Activated naive CD8-positive, alpha-beta T cell treated with anti-CD3 and anti-CD28 coated beads, Interleukin-2, amount 50 U/mL, for 16 hours (primary cell): ENCODE measurements around the gene NDUFB3.
"Not testable (repeated sequence)": the region's sequence is repeated elsewhere in the genome, so short reads cannot be mapped to it uniquely, and the experiment has no call there.

ENCODE experiments used
- DNase-seq: peaks from one replicate; pipeline ENCODE4 v3.0.0-alpha.2; 2020; ENCODE audit warnings: low read depth, low spot score

The NDUFB3 gene

GRCh38 chr2:201071479-201072200 is at the start of gene NDUFB3, which contains the start of gene HYCC2:
NDUFB3 (plus strand) TSS chr2:201072001; CDS start chr2:201078883, 6,882 bp downstream.
HYCC2 (minus strand) TSS chr2:201071671; CDS start chr2:201024009, 47,662 bp downstream.
- peak; percentile 78 for DNase-seq

- no peak for DNase-seq
Observed at GRCh38 chr2:201024518-201024917, 47.3 kb upstream of the NDUFB3 start.

GRCh38 chr2:201034355-201034754 is 37.4 kb upstream of the NDUFB3 start:
- DNase-seq = not testable (repeated sequence)

DNA sequence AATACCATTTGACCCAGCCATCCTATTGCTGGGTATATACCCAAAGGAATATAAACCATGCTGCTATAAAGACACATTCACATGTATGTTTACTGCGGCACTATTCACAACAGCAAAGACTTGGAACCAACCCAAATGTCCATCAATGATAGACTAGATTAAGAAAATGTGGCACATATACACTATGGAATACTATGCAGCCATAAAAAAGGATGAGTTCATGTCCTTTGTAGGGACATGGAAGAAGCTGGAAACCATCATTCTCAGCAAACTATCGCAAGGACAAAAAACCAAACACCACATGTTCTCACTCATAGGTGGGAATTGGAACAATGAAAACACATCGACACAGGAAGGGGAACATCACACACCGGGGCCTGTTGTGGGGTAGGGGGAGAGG is 33.4 kb upstream of the NDUFB3 start:
- DNase-seq = not testable (repeated sequence)

- DNase-seq = no peak
Observed at GRCh38 chr2:201038855-201039254, 32.9 kb upstream of the NDUFB3 start.

DNA sequence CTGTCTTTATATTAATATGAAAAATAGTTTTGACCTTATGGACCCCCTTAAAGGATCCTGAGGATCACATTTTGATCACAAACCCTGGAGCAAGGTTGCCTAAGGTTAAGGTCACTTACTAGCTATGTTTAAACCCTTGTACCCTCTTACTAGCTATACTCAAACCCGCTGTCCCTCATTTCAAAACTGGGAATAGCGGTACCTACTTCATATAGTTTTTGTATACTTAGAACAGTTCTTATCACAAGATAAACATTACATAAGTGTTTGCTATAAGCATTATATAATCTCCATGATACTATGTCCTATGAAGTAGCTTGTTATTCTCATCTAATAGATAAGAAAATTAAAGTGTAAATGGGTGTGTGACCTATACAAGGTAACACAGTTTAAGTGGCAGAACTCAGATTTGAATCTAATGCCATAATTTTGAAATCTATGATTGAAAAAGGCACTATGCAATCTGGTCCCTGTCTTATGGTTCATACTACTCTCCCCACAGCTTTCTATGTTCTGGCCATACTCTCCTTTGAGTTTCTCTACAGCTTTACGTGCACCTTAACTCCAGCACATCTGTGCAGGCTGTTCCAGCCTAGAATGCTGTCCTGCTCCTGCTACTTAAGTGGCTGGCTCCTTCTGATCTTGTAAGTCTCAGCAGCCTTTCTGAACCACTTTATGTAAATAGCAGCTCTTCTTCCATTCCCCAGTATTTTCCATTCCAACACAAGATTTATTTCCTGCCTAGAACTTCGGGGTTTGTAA is 30.8 kb upstream of the NDUFB3 start:
- no peak for DNase-seq

DNA sequence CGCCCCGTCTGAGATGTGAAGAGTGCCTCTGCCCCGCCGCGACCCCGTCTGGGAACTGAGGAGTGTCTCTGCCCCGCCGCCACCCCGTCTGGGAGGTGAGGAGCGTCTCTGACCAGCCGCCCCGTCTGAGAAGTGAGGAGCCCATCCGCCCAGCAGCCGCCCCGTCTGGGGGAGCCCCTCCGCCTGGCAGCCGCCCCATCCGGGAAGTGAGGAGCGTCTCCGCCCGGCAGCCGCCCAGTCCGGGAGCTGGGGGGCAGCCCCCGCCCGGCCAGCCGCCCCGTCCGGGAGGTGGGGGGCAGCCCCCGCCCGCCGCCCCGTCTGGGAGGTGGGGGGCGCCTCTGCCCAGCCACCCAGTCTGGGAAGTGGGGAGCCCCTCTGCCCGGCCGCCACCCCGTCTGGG is 29.4 kb upstream of the NDUFB3 start:
- not testable (repeated sequence) for DNase-seq

DNA sequence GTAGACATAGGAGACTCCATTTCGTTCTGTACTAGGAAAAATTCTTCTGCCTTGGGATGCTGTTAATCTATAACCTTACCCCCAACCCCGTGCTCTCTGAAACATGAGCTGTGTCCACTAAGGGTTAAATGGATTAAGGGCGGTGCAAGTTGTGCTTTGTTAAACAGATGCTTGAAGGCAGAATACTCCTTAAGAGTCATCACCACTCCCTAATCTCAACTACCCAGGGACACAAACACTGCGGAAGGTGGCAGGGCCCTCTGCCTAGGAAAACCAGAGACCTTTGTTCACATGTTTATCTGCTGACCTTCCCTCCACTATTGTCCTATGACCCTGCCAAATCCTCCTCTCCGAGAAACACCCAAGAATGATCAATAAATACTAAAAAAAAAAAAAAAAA is 28.8 kb upstream of the NDUFB3 start:
- DNase-seq = not testable (repeated sequence)

- DNase-seq = no peak
Observed at GRCh38 chr2:201046881-201047280, 24.9 kb upstream of the NDUFB3 start.

DNA sequence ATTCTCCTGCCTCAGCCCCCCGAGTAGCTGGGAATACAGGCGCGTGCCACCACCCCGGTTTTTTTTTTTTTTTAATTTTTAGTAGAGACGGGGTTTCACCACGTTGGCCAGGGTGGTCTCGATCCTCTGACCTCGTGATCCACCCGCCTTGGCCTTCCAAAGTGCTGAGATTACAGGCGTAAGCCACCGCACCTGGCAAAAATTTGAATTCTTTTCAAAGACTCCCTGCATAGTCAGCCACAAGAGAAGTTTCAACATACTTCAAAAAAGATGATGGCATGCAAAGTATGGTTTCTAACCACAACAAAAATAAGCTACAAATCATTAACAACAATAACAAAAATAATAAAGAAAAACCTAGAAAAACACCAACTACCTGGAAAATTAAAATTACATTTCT is 22.3 kb upstream of the NDUFB3 start:
- DNase-seq = no peak

GRCh38 chr2:201057087-201057521 is 14.7 kb upstream of the NDUFB3 start:
- DNase-seq = no peak

GRCh38 chr2:201057715-201058248 is 14.0 kb upstream of the NDUFB3 start:
- no peak for DNase-seq

DNA sequence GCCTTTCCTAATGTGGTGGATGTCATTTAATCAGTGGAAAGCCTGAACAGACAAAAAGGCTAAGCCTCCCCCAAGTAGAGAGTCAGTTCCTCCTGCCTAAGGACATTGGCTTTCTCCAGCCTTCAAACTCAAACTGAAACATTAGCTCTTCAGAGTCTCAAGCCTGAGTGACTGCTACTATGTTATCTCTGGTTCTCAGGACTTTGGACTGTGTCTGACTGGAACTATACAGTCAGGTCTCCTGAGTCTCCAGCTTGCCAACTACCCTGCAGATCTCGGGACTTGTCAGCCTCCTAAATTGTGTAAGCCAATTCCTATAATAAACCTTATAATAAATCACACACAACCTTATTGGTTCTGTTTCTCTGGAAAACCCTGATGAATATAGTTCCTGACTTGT is 12.9 kb upstream of the NDUFB3 start:
- no peak for DNase-seq

GRCh38 chr2:201059961-201060755 is 11.6 kb upstream of the NDUFB3 start:
- DNase-seq = no peak

GRCh38 chr2:201063516-201063915 is 8.3 kb upstream of the NDUFB3 start:
- not testable (repeated sequence) for DNase-seq

DNA sequence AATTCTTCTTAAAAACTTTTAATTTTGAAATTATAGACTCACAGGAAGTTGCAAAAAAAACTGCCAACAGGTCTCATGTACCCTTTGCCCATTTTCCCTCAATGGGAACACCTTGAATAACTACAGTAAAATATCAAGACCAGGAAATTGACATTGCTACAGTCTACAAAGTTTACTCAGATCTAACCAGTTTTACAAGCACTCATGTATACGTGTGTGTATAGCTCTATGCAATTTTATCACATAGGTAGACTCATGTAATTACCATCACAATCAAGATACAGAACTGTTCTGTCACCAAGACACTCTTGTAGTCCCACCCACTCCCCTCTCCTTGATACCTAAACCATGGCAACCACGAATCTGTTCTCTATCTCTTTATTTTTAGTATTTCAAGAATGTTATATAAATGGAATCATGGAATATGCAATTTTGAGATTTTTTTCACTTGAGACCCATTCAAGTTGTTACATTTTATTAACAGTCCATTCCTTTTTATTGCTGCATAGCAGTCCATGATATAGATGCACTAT is 6.9 kb upstream of the NDUFB3 start:
- no peak for DNase-seq

DNA sequence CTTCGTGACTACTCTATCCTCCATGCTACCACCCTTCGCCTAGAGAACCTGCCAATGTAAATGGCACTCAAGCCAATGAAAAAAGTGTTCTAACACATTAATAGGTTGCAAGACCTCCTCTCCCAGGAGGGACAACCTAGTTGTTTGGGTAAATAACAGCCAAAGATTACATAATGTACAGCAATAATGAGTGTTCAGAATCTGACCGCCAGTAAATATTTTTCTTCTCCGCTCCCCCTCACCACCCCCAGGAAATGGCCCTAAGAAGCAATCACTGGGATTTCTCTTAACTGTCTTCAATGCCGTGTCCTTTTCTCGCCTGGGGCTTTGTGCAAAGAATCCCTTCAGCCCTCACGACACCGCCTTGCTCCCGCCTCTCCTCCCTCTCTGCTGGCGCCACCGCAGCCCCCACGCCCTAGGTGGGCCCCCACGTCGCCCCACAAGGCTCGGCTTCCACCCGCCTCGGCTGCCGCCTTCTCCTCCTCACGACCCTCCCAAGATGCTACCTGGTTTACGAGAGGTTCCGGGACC is 788 bp upstream of the NDUFB3 start:
- peak; percentile 1 for DNase-seq

DNA sequence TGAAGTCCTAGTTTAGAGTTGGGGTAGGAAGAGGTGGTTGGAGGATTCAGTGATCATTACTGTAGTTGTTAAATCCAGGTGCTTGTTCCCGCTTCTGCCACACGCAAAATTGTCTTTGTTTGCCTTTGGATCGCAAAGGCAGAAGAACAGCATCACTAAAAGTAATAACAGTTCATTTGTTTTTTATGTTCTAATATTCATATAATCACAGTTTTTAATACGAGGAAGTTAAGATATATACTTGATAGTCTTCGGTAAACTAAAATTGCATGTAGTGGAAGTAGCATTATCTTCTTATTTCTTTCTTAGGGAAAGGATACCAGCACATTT is 365 bp downstream of the NDUFB3 start:
- DNase-seq = no peak

- no peak for DNase-seq
Observed at GRCh38 chr2:201073071-201073470, 1.3 kb downstream of the NDUFB3 start.

DNA sequence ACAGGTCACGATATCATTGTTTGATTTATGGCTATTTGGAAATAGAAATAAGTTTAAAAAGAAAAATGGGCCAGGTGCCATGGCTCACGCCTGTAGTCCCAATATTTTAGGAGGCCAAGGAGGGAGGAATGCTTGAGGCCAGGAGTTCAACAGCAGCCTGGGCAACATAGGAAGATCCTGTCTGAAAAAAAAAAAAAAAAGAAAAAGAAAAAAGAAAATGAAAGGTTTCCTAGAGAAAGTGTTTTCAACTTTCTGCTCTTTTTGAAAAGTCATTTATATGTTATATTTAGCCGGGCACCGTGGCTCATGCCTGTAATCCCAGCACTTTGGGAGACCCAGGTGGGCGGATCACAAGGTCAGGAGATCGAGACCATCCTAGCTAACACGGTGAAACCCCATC is 3.2 kb downstream of the NDUFB3 start:
- no peak for DNase-seq

DNA sequence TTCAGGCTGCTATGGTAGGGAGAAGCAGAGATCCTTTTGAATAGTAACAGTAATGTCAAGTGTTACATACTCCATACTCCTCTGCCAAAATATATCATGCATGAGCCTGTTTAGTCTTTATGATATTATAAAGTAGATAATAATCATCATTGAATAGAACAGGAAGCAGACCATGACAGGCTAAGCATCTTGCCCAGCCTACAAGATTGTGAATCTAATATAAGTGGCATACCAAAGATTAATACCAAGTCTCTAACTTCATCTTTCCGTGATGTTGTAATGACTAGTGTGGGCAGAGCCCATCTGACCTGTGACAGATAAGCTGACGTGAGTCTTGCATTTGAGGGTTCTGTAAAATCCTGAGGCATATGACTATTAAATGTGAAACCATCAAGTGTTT is 13.1 kb downstream of the NDUFB3 start:
- no peak for DNase-seq
